Neuron (in vitro differentiated cells): Measurements from ENCODE around the gene AGTR1.
"Not testable (repeated sequence)": the region's sequence is repeated elsewhere in the genome, so short reads cannot be mapped to it uniquely, and the experiment has no call there.

ENCODE experiments used
- H2AFZ ChIP-seq: one replicate; pipeline ENCODE4 v1.6.1; 2013; ENCODE audit warnings: low read depth, mild to moderate bottlenecking, inconsistent platforms, low read length, moderate library complexity
- H3K27me3 ChIP-seq: one replicate; pipeline ENCODE4 v1.6.1; 2013; ENCODE audit warnings: low read length; ENCODE audit not compliant: insufficient read depth
- H3K36me3 ChIP-seq: one replicate; pipeline ENCODE4 v1.6.1; 2013; ENCODE audit warnings: low read length; ENCODE audit not compliant: insufficient read depth
- H3K4me1 ChIP-seq: one replicate; pipeline ENCODE4 v1.6.1; 2013; ENCODE audit warnings: low read length; ENCODE audit not compliant: insufficient read depth
- H3K4me3 ChIP-seq: 2 replicates; pipeline ENCODE4 v1.5.1; 2013; ENCODE audit warnings: mild to moderate bottlenecking, low read length, moderate library complexity
- H3K9me3 ChIP-seq: one replicate; pipeline ENCODE4 v1.6.1; 2013; ENCODE audit warnings: low read length

The AGTR1 gene

DNA sequence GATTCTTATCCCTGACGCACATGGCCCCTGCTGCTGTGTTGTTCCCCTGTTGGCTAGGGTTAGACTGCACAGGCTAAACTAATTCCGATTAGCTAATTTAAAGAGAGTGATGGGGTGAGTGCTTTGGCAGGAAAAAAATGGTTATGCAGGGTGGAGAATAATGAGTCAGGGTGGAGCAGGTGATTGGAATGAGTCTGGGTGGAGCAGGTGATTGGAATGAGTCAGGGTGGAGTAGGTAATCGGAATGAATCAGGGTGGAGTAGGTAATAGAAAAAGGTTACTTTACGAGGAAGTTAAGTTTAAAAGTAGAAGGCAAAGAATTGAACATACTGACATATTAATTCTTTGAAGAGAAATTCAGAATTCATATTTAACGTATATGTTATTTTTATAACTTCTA is 55.7 kb downstream of the AGTR1 start:
- H3K27me3 ChIP-seq, H2AFZ ChIP-seq, H3K4me3 ChIP-seq, H3K36me3 ChIP-seq, H3K4me1 ChIP-seq, H3K9me3 ChIP-seq: not testable (repeated sequence)

DNA sequence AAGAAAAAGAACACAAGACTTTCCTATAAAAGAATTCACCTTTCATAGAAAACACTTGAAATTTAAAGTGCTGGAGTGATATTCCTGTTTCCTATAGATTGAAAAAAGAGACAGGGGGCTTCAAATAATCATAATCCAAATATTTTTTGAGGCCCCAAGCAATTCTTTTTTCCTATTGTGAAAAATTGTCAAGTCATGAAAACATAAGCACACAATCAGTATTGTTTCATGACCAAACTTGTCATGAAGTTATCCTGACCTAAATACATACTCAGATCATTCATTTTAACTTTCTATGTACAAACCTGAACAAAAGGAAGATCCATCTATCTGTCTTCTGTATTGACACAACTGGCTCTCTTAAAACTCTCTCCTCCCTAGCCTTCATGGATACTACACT is 57.9 kb downstream of the AGTR1 start:
- no peaks in the 10 kb centered on the region for H3K27me3 ChIP-seq
- H2AFZ ChIP-seq = no peak overlapping the region
- no peaks in the 10 kb centered on the region for H3K36me3 ChIP-seq
- peaks cover 4% of the 10 kb centered on the region for H3K4me1 ChIP-seq
- H3K4me3 ChIP-seq = no peak overlapping the region
- H3K9me3 ChIP-seq = peaks cover 2% of the 10 kb centered on the region

DNA sequence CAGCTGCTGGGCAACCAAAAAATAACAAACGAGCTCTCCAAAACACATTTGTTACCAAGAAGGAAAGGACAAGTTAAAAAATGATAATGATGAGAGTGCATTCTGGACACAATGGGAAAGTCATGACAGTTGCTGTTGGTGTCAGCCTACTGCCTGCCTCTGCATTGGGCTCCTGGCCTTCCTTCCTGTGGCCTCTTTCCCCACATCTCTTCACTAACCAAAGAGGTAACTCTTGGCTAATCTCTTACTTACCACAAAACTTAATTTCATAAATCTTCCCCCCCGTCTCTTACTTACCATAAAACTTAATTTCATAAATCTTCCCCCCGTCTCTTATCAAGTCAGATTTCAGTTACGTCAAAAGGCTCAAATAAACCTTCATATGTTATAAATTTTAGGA is 58.6 kb downstream of the AGTR1 start:
- Histone ChIP-seq H2AFZ (no peak overlapping the region), H3K27me3 (no peaks in the 10 kb centered on the region), H3K4me3 (no peak overlapping the region), H3K9me3 (peaks cover 2% of the 10 kb centered on the region), H3K4me1 (peaks cover 4% of the 10 kb centered on the region), H3K36me3 (no peaks in the 10 kb centered on the region)

DNA sequence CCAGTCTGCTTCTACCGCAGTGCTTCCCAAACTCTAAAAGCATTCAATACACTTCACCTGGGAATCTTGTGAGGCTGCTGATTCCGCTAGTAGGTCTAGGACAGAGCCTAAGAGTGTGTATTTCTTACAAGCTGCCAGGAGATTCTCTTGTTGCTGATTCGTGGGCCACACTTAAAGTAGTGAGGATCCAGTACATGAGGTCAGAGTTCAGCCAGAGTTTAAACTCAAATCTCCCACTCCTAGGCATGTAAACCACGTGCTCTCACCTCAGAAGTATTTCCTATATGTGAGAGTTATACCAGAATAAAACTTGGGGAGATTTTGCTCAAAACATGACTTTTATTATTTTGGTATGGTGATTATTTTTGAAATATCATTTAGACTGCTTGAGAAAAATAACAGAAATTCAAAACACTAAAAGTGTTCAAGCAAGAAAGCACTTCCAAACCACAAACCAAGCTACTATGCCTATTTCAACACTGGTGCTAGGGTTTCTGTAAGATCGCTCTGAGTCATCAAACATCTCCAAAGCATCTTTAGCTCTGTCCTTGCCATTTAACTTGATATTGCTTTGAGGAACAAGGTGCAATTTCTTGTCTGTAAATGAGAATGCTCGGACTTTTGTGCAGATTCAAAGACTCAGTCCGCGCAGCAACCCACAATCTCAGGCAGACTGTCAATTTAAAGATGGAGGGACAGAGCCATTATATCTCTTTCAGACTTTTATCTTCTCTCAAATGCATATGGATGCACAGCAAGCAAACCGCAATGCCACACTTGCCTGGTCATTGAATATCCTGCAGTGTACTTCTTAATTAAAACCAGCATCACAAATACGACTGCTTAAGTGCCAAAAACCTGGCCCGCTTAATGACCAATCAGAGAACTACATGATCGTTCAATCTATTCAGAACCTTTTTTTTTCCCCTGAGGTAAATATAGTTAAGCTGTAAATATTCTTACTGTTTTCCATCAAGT is 59.8 kb downstream of the AGTR1 start:
- H3K27me3 ChIP-seq = no peaks in the 10 kb centered on the region
- H2AFZ ChIP-seq = no peak overlapping the region
- H3K9me3 ChIP-seq = peaks cover 2% of the 10 kb centered on the region
- no peak overlapping the region for H3K4me3 ChIP-seq
- no peaks in the 10 kb centered on the region for H3K36me3 ChIP-seq
- peaks cover 4% of the 10 kb centered on the region for H3K4me1 ChIP-seq

DNA sequence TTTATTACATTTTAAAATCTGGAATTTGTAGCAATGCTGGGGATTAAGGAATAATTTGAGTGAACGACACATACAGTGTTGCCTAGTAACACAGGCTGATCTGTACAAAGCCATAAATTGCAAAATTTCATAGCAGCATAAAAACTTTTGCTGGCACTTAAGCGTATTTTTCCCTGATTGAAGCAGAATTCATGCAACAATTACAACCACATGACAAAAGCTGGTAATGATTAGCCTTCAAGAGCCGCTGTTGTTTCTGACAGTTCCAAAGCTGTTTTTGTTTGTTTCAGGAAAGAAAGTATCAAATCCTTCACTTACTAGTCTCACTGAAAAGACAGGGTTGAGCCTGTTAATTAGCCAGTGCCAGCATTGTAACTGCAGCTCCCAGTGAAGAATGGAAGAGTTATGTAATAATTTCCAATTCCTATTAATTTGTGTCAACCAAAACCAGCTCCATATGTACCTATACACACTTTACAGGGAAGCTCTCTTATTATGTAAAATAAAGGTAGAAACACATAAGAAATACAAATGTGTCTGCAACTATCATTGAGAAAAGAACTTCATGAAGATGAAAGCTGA is 60.7 kb downstream of the AGTR1 start:
- H3K4me3 ChIP-seq = no peak overlapping the region
- no peaks in the 10 kb centered on the region for H3K36me3 ChIP-seq
- H3K4me1 ChIP-seq = peaks cover 4% of the 10 kb centered on the region
- H3K9me3 ChIP-seq = peaks cover 2% of the 10 kb centered on the region
- H3K27me3 ChIP-seq = no peaks in the 10 kb centered on the region
- H2AFZ ChIP-seq = no peak overlapping the region

DNA sequence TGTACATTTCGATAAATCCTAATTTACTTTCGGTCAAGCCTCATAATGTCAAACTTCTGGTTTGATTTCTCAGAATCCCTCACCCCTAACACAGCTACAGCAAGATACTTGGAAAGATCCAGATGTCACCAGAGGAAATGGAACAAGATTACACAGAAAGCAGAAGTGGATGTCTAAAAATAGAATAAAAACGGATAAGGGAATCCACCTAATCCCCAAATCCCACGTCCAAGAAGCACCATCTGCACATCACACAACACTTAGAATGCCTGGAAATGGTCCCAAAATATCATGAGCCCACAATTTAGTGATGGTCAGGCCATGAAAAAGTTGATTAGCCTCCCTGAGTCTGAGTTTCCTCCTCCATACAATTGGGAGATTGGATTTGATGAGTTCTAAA is 61.7 kb downstream of the AGTR1 start:
- peaks cover 4% of the 10 kb centered on the region for H3K4me1 ChIP-seq
- no peak overlapping the region for H3K4me3 ChIP-seq
- H3K27me3 ChIP-seq = no peaks in the 10 kb centered on the region
- no peaks in the 10 kb centered on the region for H3K36me3 ChIP-seq
- H3K9me3 ChIP-seq = peaks cover 2% of the 10 kb centered on the region
- H2AFZ ChIP-seq = no peak overlapping the region

DNA sequence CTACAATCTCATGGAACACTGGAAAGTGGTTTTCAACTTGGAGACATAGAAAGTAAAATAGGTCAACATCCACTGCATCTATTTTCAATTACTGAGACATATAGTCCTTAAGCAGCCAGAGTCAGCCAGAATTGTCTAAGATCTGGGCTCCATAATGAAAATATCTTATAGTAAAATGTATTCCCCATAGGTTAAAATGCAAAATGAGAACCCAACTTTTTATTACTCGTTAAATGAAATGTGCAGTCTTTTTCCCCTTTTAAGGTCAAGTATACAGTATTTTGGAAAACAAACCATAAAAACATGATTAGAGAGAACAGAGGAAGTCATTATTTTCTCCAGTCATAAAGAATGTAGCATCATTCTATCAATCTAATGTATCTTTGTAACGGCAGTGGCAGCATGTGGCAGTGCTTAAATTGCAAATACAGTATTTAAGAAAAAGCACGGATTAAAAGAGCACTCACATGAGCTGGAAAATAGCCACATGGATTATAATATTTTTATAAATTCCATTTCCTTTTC is 65.5 kb downstream of the AGTR1 start:
- no peak overlapping the region for H3K4me3 ChIP-seq
- no peaks in the 10 kb centered on the region for H3K36me3 ChIP-seq
- no peaks in the 10 kb centered on the region for H3K9me3 ChIP-seq
- H3K4me1 ChIP-seq = no peaks in the 10 kb centered on the region
- no peak overlapping the region for H2AFZ ChIP-seq
- no peaks in the 10 kb centered on the region for H3K27me3 ChIP-seq

DNA sequence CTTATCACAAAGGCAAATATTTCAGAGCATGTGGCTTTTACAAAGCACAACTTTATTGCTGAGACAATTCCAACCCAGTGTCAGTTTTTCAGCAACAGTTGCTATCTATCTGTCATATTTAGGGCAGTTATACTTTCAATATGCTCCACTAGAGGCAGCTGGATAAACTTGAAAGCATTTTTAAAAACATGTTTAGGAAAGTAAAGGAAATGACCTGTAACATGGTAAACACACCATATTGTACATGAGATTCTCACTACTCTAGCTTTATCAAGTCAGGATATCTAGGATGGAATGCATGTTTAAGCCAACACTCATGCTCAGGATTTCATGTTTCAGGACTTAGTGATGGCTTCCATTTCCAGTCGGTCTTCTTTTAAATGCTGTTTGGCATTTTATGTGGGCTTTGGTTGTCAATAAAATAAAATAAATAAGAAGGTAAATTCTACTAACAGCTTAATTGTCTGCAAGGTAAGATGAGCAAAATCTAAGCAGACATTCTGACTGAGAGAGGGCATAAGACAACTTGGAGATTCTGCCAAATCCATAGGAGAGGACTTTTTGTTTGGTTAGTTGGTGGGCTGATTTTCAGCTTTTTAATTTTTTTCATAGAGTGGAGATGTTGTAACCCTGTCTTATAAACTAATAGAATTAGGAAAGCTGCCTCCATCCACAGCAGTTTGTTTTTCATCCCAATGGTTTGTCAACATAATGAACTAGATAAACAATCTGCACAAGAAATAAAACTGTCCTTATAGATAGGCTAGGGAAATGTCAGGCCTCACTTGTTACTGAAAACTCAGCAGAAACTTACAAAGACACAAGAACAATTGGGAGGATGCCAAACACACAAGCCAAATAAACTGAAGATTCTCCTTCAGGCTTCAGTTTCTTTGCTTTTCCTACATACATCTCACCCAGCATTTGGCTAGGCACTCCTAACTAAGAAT is 66.6 kb downstream of the AGTR1 start:
- Histone ChIP-seq H3K4me3 (no peak overlapping the region), H3K4me1 (no peaks in the 10 kb centered on the region), H3K27me3 (no peaks in the 10 kb centered on the region), H3K36me3 (no peaks in the 10 kb centered on the region), H2AFZ (no peak overlapping the region), H3K9me3 (no peaks in the 10 kb centered on the region)

DNA sequence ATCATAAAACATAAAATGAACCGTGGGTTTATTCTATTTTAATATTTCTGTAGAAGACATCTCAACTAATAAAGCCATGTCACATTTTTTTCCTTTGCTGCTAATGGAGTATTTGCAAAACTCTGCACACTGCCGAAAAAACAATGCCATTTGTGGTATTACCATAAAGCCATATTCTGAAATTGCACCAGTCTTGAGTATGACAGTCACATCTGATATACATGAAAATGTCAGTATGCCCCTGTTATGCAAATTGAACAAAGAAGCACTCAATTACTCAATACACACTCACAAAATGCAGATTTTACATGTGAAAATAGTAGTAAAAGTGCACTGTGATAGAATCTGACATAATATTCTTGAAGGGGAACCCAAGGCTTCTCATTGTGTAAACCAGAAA is 74.7 kb downstream of the AGTR1 start:
- H3K27me3 ChIP-seq = no peaks in the 10 kb centered on the region
- H3K4me1 ChIP-seq = no peaks in the 10 kb centered on the region
- no peak overlapping the region for H2AFZ ChIP-seq
- no peak overlapping the region for H3K4me3 ChIP-seq
- no peaks in the 10 kb centered on the region for H3K9me3 ChIP-seq
- no peaks in the 10 kb centered on the region for H3K36me3 ChIP-seq

DNA sequence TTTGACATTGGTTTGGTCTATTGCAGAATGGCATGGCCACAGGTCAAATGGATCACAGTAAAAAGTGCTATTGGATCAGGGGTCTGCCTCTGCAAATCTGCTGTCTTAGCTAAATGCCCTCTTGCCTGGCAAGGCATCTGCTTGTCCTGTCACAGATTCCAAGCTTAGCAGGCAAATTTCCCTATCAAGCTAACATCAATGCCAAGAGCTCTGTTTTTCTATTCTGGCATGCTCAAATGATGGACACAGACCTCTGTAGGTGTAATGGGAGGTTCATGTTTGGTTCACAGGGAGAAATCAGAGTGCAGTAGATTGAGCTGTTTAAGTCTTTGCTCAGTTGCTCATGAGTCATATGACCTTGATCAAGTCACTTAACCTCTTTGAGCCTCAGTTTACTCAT is 75.1 kb downstream of the AGTR1 start:
- Histone ChIP-seq H3K27me3 (no peaks in the 10 kb centered on the region), H3K36me3 (no peaks in the 10 kb centered on the region), H3K4me1 (no peaks in the 10 kb centered on the region), H3K9me3 (no peaks in the 10 kb centered on the region), H2AFZ (no peak overlapping the region), H3K4me3 (no peak overlapping the region)

DNA sequence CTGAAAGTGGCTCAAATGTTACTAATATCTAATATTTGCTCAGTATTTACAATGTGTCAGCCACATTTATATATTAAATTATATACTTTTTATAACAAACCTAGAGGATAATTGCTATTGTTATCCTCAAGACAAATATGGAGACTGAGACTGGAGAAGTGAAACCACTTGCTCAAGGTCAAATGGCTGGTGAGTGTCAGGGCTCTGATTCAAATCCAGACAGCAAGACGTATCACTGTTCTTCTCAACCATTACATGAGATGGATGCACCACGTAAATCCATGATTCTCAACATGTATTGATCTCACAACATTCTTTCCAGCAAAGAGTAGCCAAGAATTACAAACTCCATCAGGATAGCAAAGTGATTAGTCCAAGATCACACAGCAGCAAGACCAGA is 76.1 kb downstream of the AGTR1 start:
- no peak overlapping the region for H3K4me3 ChIP-seq
- H3K9me3 ChIP-seq = no peaks in the 10 kb centered on the region
- no peak overlapping the region for H2AFZ ChIP-seq
- H3K4me1 ChIP-seq = no peaks in the 10 kb centered on the region
- no peaks in the 10 kb centered on the region for H3K27me3 ChIP-seq
- H3K36me3 ChIP-seq = no peaks in the 10 kb centered on the region

DNA sequence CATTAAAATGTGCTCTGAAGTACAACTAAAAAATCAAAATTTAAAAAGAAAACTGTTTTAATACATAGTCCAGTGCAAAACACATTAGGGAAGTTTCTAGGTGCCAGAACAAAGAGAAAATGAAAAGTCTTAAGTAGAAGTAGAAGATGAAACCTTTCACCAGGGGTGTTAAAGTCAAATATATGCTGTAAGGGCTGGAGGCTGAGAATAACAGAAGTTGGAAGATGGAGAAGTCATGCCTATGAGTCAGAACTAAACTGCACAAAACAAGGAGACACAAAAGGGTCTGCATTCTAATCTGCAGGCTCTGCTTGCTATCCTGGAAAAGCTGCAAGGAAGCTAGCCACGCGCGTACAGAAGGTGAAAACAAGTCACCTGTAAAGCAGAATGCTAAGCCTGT is 81.2 kb downstream of the AGTR1 start:
- no peaks in the 10 kb centered on the region for H3K4me1 ChIP-seq
- no peaks in the 10 kb centered on the region for H3K9me3 ChIP-seq
- H3K36me3 ChIP-seq = no peaks in the 10 kb centered on the region
- no peak overlapping the region for H3K4me3 ChIP-seq
- no peaks in the 10 kb centered on the region for H3K27me3 ChIP-seq
- no peak overlapping the region for H2AFZ ChIP-seq

DNA sequence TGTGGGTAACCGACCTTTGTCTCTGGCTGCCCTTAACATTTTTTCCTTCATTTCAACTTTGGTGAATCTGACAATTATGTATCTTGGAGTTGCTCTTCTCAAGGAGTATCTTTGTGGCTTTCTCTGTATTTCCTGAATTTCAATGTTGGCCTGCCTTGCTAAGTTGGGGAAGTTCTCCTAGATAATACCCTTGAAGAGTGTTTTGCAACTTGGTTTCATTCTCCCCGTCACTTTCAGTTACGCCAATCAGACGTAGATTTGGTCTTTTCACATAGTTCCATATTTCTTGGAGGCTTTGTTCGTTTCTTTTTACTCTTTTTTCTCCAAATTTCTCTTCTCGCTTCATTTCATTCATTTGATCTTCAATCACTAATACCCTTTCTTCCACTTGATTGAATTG is 87.3 kb downstream of the AGTR1 start:
- not testable (repeated sequence) for H3K4me3 ChIP-seq, H3K27me3 ChIP-seq, H3K36me3 ChIP-seq, H2AFZ ChIP-seq, H3K9me3 ChIP-seq
- peaks cover 17% of the 10 kb centered on the region for H3K4me1 ChIP-seq
